GM19035 (cell line): ENCODE results near the gene KCNA2.

ENCODE experiments used
- ATAC-seq: cut with Tn5 transposase; IDR thresholded peaks from one replicate; pipeline ENCODE4 v1.9.1; 2021; ENCODE audit not compliant: unreplicated experiment

Gene KCNA2

DNA sequence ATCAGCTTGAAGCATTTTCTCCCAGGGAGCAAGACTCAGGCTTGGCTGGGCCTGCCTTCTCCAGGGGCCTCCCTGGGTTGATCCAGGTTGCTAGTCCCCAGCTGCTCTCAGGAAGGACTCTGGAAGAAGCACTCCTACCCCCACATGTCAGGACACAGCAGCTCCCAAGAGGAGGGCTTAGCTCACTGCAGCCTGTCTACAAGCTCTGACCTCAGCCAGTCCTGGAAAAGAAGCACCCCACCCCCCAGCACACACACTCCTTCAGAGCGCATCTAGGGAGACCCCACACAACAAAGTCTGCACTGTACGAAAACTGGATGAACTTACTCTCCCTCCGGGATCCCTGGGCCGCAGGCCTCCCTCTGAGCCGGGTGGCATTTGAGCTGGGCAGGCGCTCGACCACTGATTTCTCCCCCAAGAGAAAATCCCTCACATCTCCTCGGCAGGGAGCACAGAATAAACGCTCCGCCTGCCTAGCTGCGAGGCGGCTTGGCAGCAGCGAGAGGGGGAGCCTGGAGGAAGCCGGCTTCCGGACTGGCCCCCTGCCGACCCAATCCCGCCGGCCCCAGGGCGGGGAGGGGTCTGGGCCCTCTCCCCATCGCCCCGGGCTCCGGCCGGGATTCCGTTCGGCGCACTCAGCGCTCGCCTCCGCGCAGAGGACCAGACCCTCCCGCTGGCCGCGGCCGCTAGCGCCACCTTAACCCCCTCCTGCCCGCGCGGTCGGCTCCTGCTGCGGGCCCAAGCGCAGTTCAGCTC lies at the start of gene KCNA2:
Gene KCNA2, minus strand, starts transcription at position 458 of the 756 bp plus-strand sequence. CDS start 1,576 bp downstream, outside the sequence.
- no peak for ATAC-seq

DNA sequence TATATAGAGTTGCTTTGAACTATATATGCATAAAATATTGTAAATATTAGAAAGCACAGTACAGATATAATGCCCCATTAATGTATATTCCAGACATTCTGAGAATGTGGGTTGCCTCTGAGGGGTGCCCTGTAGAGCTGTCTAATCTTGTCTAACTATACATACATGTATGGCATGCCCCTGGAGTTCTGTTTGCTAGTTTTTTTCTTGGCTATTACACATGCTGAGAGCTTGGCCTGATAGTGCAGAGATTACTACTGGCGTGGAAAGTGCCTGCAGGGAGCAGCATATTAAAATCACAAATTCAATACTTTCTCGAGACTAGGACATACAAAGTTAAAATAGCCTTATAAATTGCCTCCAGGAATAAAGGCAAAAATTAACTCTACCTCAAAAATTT lies 44.5 kb upstream of the KCNA2 start:
- ATAC-seq, result no peak

DNA sequence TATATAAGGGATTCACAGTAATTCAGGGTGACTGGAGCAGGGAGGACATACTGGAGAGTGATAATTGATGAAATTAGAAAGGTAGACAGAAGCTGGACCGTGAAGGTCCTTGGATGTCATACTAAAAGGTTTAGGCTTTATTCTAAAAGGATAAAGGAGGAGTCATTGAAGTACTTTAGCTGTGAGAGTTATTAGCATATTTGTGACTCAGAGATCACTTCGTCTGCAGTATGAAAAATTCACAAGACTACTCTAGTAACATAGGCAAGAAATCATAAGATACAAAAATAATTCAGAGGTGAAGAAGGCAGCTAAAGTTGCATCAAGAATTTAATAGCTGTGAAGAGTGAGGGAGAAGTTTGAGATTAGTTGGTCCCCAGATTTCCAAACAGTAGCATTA lies 42.3 kb upstream of the KCNA2 start:
- ATAC-seq, result no peak

DNA sequence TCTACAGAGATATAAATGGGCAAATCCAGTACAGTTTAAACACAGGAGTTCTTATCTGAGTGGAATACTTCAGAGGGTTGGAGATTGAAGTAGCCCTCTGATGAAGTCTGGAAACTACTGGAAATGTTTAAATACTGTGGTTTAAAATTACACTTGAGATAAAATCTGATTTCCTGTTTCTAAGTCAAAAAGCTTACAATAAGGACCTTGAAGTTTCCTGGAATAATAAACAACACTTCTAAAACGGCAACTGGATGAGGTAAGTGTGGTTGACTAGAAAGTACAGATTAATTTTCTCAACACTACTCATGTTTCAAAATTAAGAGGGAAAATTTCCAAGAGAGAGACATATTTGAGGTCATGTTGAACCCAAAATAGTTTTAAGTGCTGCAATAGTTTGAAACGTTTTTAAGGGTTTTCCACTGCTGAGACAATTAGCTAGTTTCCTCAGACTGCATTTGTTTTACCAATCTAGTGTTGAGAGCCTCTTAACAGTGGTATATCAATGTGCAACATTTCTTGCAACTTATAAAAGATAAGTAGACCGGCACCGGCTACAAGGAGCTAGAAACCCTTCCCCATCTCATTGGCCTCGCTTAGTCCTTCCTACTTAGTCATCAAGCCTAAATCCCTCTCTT lies 41.2 kb upstream of the KCNA2 start:
- no peak for ATAC-seq

DNA sequence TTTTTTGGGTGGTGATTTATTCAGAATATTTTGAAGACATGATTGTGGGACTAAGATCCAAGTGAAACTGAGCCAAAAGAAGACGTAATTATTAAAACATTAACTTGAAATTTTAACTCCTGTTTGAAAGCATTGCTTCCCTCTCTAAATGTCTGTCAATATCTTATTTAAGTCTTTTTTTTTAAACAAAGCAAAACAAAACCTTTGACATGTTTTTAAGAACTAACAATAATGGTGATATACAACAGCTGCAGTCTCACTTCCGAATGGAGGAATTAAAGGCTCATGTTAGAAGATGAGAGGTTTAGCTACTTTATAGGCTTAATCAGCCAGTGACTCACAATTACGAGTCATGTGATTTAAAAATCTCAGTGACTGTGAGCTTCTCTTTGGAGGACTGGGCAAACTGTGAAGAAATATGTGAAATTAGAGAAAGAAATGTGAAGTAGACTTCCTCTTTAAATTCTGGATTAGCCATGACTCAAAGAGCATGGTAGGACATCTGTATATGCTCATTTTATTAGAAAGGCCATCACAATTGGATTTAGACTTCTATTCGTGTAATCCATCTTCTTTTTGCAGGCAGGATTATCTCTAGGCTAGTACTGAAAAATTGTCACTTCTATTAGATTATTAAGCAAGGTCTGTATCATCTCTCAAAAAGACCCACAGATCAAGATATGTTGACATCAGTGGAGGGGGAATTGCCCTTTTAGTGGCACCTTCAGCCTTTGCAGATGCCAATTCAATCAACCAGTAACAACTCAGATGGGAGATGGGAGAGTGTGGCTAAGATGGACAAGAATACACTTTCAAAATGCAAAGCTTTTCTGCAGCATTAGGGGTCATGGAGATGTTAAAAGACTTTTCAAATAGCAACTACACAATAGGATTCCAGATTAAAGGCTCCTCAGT lies 39.9 kb upstream of the KCNA2 start:
- ATAC-seq, result no peak

DNA sequence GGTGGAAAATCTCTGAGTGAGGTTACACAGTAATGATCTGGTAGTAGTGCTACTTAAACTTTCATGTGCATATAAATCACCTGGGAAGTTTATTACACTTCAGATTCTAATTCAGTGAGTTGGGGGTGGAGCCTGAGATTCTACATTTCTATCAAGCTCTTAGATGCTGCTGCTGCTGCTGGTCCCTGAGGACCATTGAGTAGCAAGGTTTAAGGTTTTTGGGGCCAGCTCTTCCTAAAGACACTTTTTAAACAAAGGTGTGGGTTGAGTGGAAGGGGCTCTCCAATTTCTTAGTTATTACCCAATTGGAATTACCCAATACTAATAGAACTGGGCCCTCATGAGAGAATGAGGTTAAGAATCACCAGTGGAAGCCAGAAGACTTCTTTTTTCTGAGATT lies 39.1 kb upstream of the KCNA2 start:
- ATAC-seq, result no peak

DNA sequence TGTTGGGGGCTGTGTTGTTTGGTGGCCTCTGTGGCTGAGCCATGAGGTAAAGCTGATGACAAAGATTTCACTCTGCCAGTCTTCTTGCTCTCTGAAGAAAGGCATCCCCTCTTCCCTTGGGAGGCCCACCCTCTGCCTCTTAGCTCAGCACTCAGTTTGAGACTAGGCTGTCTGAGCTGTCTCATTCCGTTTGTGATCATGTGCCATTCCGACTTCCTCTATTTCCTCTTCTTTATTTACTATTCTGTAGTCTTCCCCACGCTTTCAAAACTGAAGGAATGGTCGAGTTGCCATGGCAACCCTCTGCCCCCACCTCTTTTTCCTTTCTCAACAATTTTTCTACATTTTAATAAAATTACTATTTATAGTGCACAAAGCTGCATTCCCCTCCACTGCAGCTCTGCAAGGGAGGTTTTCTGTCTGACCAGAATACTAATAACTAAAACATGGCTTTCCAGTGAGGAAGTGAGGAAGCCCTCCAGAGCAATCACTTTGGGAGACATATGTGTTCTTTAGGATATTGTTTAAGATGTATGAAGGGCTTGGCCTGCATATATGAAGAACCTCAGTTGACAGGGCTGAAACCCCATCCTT lies 37.8 kb upstream of the KCNA2 start:
- no peak for ATAC-seq

DNA sequence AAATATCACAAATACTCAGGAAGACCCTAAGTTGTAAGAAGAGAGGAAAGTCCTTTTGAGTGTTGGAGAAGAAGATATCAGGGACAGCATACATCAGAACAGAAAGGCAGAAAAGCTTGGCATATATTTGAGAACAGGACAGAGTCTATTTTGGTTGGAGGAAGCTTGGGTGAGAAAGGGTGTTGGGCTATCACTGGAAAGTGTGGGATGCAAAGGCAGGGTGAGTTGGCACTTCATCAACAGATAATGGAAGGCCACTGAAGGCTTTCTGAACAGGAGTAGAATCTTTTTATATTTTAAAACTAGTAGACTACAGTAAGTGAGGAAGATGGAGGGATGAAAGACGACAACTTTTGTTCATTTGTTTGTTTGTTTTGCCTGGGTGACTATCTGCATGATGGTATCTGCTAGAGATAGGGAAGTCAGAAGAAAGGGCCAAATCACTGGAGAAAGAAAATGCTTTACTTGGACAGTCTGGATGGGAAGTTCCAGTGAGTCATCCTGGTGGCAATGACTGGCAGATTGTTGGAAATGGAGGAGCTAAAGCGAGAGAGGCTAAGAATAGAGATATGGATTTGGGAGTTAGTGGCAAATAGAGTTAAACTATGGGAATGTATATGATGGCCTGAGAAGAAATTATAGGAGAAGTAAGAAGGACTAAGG lies 33.7 kb upstream of the KCNA2 start:
- no peak for ATAC-seq

DNA sequence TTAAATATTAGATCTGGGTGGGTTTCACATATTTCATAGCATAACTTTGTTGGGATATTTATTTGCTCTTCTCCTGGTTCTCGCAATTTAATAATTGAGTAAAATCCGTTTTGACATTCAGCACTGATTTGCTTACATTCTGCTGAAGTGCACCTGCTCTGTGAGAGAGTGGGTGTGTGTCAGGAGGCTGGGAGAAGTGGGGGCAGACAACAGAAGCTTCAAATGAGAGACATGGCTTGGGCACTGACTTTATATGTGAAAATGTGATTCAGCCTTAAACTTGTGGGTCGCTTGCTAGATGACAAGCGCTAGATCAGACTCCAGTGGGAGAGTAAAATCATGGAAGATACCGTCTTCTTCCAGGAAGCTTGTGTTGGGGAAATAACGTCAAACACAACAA lies 32.4 kb upstream of the KCNA2 start:
- no peak for ATAC-seq

DNA sequence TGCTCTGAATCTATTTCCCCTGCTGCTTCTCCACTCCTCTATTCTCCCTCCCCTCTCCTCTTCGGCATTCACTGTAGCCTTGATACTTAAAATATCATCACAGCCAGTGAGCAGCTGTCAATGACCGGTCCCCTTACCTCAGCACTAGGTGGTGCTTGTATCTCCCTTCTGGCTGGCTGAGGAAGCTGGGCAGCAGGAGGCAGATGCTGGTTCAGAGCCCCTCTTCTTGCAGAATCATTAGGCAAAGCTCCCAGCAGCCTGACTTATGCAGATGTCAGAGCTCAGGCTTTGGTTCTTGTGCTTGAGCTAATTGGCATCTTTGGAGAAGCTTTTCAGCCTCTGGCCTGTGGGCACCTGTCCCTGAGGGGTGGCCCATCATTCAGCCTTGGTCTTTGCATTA lies 31.9 kb upstream of the KCNA2 start:
- no peak for ATAC-seq

DNA sequence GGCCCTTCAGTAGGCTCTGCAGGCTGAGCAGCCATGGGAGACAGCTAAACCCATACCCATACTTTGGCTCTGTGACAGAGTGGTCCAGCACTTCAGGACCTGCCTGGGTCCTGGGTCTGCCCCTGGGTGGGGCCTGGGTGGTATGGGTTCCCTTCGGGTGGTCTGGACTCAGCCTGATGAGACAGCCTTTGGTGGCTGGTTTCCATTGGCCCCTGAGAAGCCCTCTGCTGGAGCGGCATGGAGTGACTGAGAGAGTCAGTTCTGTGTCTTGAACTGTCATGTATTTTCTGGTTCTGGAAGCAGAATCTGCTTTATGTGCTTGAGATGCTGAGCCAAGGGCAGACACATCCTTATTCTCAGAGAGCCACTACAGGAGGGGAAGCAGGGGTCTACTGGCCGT lies 31.3 kb upstream of the KCNA2 start:
- no peak for ATAC-seq

DNA sequence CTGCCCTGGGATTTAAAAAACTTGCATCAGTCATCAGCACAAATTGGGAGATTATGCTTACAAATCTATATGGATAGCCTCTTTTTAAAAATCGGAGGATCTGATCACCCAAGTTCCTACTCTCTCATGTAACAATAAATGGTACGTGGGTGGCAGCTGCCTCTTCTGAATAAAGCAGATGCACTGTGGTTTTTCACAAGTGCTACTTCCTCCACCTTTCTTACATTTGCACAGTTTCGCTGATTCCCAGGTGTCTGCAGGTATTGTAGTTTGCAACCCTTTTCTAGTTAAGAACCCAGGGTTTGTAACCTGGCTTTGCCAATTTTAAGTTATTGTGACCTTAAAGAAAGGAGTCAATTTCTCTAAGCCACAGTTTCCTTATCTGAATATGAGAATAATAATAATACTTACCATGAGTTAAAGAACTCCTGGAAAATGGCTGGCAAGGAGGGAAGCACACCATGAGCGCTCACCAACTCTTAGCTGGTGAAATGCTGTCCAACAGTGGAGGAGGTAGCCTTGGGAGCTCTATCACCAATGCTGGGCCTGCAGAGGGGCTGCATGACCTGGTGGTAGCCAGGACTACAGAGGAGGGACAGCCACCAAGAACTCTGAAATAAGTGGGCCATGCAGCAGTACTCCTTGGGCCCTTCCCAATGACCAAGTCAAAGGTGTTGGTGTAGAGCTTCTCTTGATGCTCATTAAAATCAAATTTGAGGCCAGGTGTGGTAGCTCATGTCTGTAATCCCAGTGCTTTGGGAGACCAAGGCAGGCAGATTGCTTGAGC lies 30.2 kb upstream of the KCNA2 start:
- no peak for ATAC-seq

DNA sequence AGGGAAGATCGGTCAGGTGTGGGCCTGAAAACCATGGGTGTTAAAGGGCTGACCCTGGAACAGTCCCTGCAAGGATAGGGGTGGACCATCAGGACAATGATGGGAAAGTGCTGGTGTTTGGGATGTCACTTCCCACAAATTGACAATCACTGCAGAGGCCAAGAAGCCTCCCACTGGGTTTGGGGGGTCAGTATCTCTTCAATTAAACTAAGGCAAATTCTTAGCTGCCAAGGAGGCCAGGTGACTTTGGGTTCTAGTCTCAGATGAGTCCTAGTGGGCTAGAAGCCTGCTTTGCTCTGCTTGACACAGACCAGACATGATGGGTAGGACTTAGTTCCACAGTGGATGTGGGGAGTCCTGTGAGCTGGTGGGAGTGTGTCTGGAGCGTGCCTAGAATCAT lies 29.3 kb upstream of the KCNA2 start:
- ATAC-seq, result no peak

DNA sequence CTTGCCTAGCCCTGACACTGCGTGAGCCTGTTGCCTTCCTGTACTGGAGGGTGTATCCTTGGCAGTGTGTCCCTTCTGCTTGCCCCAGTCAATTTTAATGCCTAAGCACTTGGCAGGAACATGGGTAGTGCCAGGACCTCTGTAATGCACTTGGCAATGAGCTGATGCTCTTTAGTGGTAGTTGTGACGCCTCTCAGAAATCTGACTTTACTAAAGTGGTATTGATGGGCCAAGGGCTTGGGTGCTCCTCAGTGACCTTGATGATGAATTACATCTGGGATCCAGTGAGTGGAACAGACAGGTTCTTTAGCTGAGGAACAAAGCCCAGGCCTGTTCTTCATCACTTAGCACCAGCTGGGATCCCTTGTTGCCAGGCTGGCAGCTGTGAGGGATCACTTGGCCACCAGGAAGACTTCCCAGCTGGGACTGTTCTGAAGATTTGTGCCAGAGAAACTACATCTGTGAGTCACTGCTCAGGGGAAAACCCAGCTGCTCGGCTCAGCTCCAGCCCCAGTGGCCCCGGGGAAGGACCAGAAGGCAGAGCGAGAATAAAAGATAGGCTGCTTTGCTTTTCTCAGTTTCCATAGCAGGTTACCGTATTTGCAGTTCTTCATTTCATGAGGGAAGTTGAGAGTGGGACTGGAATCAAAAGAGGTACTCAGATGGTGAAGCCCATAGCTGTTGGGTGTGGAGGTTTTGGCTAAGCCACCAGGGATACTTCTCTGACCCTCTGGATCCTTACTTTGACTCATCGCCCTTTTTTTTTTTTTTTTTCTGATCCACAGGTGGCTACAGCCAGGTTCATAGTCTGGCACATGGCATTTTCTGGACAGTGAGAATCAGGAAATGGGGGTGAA lies 28.5 kb upstream of the KCNA2 start:
- ATAC-seq, result peak; percentile 58

DNA sequence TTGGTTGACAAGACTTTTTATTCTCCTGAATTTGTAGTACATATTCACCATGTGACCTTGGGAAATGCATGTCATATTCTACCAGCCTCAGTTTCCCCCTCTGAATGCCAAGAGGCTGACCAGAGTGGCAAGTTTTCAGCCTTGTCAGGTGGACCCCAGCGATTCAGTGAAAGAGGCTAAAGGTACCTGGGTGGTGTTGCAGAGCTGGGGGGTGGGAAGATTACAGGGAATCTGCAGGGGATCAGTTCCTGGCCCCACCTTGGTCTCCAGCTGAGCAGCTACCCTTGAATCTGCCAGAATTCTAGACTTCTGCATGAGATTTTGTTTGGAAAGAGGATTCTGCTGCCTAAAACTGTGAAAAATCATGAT lies 27.9 kb upstream of the KCNA2 start:
- ATAC-seq, result no peak

DNA sequence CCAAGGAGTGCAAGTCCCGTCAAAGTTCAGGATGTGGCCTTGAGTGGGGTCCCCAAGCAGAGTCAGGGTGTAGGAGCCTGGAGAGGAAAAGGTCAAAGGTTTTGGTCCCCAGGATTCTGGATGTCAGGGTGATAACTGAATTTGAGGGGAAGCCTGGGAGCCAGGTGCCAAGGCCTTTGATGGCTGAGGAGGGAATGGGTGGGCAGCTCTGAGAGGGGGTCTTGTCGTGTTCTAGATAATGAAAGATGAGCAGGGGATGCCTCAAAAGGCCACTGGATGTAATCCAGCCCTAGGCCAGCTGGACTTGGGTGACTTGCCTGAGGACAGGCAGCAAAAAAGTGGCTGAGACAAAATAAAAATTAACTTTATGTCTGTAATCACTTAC lies 27.5 kb upstream of the KCNA2 start:
- ATAC-seq, result no peak

DNA sequence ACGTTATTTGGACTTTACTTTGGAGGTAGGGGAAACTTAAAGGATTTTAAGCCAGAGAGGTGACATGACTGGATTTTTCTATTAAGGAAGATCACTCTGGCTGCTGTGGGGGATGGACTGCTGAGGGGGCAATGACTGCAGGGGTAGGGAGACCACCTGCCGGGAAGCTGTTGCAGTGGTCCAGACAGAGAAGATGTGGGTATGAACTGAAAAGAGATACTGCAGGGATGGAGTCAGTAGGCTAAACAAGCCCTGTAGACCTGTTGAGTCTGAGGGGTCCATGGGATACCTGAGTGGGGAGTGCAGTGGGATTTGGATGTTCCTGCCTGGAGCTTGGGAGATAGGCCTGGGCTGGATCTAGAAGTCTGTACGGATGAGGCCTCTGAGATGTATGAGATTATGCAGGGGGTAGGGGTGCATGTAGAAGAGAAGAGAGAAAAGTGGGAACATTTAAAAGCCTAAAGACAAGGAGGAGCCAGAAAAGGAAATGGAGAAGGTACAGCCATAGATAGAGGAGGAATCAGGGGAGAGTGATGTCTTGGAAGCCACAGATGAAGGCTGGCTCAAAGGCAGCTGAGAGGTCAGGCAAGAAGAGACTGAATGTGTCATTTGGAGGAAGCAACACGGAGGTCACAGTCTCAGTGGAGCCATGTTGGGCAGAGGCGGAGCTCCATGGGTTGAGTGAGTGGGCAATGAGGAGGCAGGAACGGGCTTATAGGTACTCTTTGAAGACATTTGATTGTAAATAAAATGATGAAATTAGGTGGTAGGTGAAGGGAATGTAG lies 25.9 kb upstream of the KCNA2 start:
- no peak for ATAC-seq

DNA sequence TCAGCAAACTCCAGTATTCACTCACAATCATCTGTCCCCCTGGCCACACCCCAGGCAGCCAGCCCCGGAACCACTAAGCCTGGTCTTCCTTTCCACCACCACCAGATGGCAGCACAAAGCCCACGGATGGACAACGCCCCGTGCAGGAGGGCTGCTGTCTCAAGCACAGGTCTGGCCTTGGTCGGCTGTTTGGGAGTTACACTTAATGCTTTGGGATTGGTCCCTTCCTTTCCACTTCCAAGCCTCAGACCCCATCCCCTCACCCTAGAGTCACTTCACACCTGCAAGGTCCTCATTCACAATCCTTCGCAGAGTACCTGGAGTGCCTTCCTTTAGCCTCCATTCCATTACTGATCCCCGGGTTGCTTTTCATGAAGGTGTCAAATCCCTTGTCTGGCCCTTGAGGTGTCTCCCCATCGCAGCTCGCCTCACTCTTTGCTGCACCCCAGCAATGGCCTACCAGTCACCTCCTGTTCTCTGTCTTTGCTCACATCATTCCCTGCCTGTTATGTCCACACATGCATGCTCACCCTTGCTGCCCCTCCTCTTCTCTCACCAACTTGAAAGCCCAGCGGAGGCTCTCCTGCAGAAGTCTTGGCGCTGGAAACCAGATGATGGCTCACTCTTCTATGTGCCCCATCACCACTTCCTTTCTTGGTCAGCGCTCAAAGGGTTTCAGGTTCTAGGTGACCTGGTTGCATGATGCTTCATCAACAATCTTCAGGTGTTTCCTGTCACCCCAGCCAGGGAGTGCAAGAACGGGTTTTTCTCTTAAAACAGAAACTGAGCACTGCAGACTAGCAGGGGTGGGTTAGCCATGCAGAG lies 24.9 kb upstream of the KCNA2 start:
- ATAC-seq, result peak; percentile 58
